ENCODE results near the gene NEU1. TPM values are rescaled to one million over a fixed set of nuclear protein-coding genes. Genes with fewer than 3 reads are reported as not detected.
A peak's percentile ranks its signal among the peaks of the same experiment; 100 is the strongest.
"Not testable (repeated sequence)": the region's sequence is repeated elsewhere in the genome, so short reads cannot be mapped to it uniquely, and the experiment has no call there.

NEU1 gene
- total RNA-seq, 1 experiment from 2014 or later: 133 TPM

DNA sequence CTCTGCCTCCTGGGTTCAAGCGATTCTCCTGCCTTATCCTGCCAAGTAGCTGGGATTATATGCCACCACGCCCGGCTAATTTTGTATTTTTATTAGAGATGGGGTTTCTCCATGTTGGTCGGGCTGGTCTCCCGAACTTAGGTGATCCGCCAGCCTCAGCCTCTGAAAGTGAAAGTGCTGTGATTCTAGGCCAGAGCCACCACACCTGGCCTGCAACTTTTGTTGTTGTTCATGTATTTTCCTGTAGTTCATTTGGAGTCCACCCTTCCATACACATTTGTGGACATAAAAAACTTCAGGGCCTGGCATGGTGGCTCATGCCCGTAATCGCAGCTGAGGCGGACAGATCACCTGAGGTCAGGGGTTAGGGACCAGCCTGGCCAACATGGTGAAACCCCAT is 20.6 kb downstream of the NEU1 start:
- intact Hi-C loops (cut with micrococcal nuclease; ENCODE audit: unreplicated experiment): no loop called here

DNA sequence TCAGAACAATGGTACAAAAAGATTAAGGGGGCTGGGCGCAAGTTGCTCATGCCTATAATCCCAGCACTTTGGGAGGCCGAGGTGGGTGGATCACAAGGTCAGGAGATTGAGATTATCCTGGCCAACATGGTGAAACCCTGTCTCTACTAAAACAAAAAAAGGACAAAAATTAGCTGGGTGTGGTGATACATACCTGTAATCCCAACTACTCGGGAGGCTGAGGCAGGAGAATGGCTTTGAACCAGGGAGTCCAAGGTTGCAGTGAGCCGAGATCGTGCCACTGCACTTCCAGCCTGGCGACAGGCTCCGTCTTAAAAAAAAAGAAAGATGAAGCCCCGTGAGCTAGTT is 22.9 kb downstream of the NEU1 start:
- H3K27me3 Mint-ChIP-seq (ENCODE audit: unreplicated experiment); intact Hi-C loops (cut with micrococcal nuclease; ENCODE audit: unreplicated experiment); DNase-seq; H3K4me3 Mint-ChIP-seq (ENCODE audit: low read depth, unreplicated experiment); H3K9me3 Mint-ChIP-seq (ENCODE audit: low read depth, unreplicated experiment); BruUV-seq (replicated peaks): not testable (repeated sequence)
- peak overlapping the region; percentile 33 for H3K27ac Mint-ChIP-seq (ENCODE audit: unreplicated experiment)
- CTCF ChIA-PET: interaction anchor here (0.9 kb wide), 1 partner anchor 23 kb away, joined by 3 read pairs; the partner anchor contains the start of gene NEU1
- peaks cover 36% of the 10 kb centered on the region for H3K4me1 Mint-ChIP-seq (ENCODE audit: low read depth, unreplicated experiment)
- H3K36me3 Mint-ChIP-seq (ENCODE audit: insufficient read depth, unreplicated experiment): peaks cover 97% of the 10 kb centered on the region

More for the DNA sequence above, 20.6 kb downstream of the NEU1 start:
- no peak overlapping the region for H3K27ac Mint-ChIP-seq (ENCODE audit: unreplicated experiment)
- TF ChIP-seq, protein P1, sequence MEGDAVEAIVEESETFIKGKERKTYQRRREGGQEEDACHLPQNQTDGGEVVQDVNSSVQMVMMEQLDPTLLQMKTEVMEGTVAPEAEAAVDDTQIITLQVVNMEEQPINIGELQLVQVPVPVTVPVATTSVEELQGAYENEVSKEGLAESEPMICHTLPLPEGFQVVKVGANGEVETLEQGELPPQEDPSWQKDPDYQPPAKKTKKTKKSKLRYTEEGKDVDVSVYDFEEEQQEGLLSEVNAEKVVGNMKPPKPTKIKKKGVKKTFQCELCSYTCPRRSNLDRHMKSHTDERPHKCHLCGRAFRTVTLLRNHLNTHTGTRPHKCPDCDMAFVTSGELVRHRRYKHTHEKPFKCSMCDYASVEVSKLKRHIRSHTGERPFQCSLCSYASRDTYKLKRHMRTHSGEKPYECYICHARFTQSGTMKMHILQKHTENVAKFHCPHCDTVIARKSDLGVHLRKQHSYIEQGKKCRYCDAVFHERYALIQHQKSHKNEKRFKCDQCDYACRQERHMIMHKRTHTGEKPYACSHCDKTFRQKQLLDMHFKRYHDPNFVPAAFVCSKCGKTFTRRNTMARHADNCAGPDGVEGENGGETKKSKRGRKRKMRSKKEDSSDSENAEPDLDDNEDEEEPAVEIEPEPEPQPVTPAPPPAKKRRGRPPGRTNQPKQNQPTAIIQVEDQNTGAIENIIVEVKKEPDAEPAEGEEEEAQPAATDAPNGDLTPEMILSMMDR (IDR thresholded peaks at IDR 0.05; ENCODE audit: unreplicated experiment): no peak
- peaks cover 22% of the 10 kb centered on the region for H3K4me1 Mint-ChIP-seq (ENCODE audit: low read depth, unreplicated experiment)
- no TSS peak for BruUV-seq (replicated peaks)
- H3K4me3 Mint-ChIP-seq (ENCODE audit: low read depth, unreplicated experiment): no peak overlapping the region
- CTCF ChIA-PET: interaction anchor here (1.1 kb wide), 1 partner anchor 67 kb away, joined by 3 read pairs; no protein-coding TSS in a partner anchor
- no peaks in the 10 kb centered on the region for H3K27me3 Mint-ChIP-seq (ENCODE audit: unreplicated experiment)
- peaks cover 86% of the 10 kb centered on the region for H3K36me3 Mint-ChIP-seq (ENCODE audit: insufficient read depth, unreplicated experiment)
- H3K9me3 Mint-ChIP-seq (ENCODE audit: low read depth, unreplicated experiment): no peaks in the 10 kb centered on the region
- DNase-seq: no peak

GRCh38 chr6:31838968-31839367 is 23.7 kb downstream of the NEU1 start:
- peak overlapping the region; percentile 89 for H3K4me3 Mint-ChIP-seq (ENCODE audit: low read depth, unreplicated experiment)
- H3K9me3 Mint-ChIP-seq (ENCODE audit: low read depth, unreplicated experiment): no peaks in the 10 kb centered on the region
- DNase-seq: no peak
- CTCF ChIA-PET: interaction anchor here (0.6 to 1.6 kb wide), 4 partner anchors 24 to 69 kb away, joined by 3 to 5 read pairs (median 3); partner anchors contain the start of genes LSM2 and NEU1
- peak overlapping the region; percentile 33 for H3K27ac Mint-ChIP-seq (ENCODE audit: unreplicated experiment)
- peaks cover 100% of the 10 kb centered on the region for H3K36me3 Mint-ChIP-seq (ENCODE audit: insufficient read depth, unreplicated experiment)
- H3K4me1 Mint-ChIP-seq (ENCODE audit: low read depth, unreplicated experiment): peaks cover 44% of the 10 kb centered on the region
- no TSS peak for BruUV-seq (replicated peaks)
- TF ChIP-seq, protein P1 (IDR thresholded peaks at IDR 0.05; ENCODE audit: unreplicated experiment): no peak
- no peaks in the 10 kb centered on the region for H3K27me3 Mint-ChIP-seq (ENCODE audit: unreplicated experiment)
- intact Hi-C loops (cut with micrococcal nuclease; ENCODE audit: unreplicated experiment): no loop called here

DNA sequence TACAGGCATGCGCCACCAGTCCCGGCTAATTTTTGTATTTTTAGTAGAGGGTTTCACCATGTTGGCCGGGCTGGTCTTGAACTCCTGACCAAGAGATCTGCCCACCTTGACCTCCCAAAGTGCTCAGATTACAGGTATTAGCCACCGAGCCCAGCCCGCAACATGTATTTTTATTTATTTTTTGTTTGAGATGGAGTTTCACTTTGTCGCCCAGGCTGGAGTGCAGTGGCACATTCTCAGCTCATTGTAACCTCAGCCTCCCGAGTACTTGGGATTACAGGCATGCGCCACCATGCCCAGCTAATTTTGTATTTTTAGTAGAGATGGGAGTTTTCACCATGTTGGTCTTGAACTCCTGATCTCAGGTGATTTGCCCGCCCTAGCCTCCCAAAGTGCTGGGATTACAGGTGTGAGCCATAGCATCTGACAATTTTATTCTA is 24.5 kb downstream of the NEU1 start:
- intact Hi-C loops (cut with micrococcal nuclease; ENCODE audit: unreplicated experiment); H3K27me3 Mint-ChIP-seq (ENCODE audit: unreplicated experiment); BruUV-seq (replicated peaks); H3K9me3 Mint-ChIP-seq (ENCODE audit: low read depth, unreplicated experiment); H3K27ac Mint-ChIP-seq (ENCODE audit: unreplicated experiment); DNase-seq: not testable (repeated sequence)
- Mint-ChIP-seq H3K4me3 (ENCODE audit: low read depth, unreplicated experiment) (peak overlapping the region; percentile 89), H3K36me3 (ENCODE audit: insufficient read depth, unreplicated experiment) (peaks cover 100% of the 10 kb centered on the region), H3K4me1 (ENCODE audit: low read depth, unreplicated experiment) (peaks cover 45% of the 10 kb centered on the region)
- CTCF ChIA-PET: interaction anchor here (0.7 to 1.6 kb wide), 3 partner anchors 25 to 68 kb away, joined by 3 to 5 read pairs (median 4); partner anchors contain the start of gene NEU1

DNA sequence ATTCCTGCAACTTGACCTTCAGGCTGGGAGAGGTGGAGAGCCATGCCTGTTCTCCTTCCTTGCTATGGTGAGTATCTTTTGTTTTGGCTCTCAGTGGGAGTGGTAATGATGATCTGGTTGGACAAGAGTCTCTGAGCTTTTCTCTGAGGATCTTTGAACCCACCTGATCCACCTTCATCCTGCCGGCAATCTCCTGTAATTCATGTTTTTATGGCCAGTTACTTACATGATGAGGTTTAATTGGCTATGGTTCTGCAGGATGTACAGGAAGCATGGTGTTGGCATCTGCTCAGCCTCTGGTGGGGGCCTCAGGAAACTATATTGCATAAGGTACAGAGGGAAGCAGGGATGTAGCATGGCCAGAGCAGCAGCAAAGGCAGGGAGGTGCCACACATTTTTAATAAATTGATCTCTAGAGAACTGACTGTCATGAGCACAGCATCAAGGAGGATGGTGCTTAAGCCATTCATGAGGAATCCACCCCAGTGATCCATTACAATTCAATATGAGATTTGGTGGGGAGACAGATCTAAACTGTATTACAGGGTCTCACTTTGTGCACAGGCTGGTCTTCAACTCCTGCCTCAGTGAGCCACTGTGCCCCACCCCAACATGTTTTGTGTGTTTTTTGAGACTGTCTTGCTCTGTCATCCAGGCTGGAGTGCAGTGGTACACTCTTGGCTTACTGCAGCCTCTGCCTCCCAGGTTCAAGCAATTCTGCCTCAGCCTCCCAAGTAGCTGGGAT is 25.1 kb downstream of the NEU1 start:
- Mint-ChIP-seq H3K36me3 (ENCODE audit: insufficient read depth, unreplicated experiment) (peaks cover 100% of the 10 kb centered on the region), H3K4me3 (ENCODE audit: low read depth, unreplicated experiment) (peak overlapping the region; percentile 89), H3K9me3 (ENCODE audit: low read depth, unreplicated experiment) (no peaks in the 10 kb centered on the region), H3K27me3 (ENCODE audit: unreplicated experiment) (no peaks in the 10 kb centered on the region), H3K27ac (ENCODE audit: unreplicated experiment) (peak overlapping the region; percentile 99), H3K4me1 (ENCODE audit: low read depth, unreplicated experiment) (peaks cover 45% of the 10 kb centered on the region)
- DNase-seq: no peak
- TF ChIP-seq, protein P1 (IDR thresholded peaks at IDR 0.05; ENCODE audit: unreplicated experiment): no peak
- no TSS peak for BruUV-seq (replicated peaks)
- intact Hi-C loops (cut with micrococcal nuclease; ENCODE audit: unreplicated experiment): no loop called here
- CTCF ChIA-PET: interaction anchor here (0.6 to 1.6 kb wide), 5 partner anchors 10 to 198 kb away, joined by 3 to 6 read pairs (median 4); partner anchors contain the start of genes HSPA1B and NEU1
